H9 (cell line): Measurements from ENCODE around the gene PRPF40A. TPM values are rescaled to one million over a fixed set of nuclear protein-coding genes. Genes with fewer than 3 reads are reported as not detected.

Source experiments
- DNase-seq: peaks from one replicate; pipeline ENCODE4 v3.0.0-alpha.2; 2017
- H2AFZ ChIP-seq: one replicate; pipeline ENCODE4 v1.6.1; 2013; ENCODE audit warnings: mild to moderate bottlenecking, low read length, control low read depth, moderate library complexity
- H2AK5ac ChIP-seq: 2 replicates; pipeline ENCODE4 v1.6.1; 2013; ENCODE audit warnings: low read length, control low read depth, mixed read lengths; ENCODE audit not compliant: insufficient read length
- H2BK120ac ChIP-seq: one replicate; pipeline ENCODE4 v1.6.1; 2013; ENCODE audit warnings: low read depth, mild to moderate bottlenecking, low read length, control low read depth, inconsistent platforms; ENCODE audit not compliant: poor library complexity, severe bottlenecking
- H2BK12ac ChIP-seq: 2 replicates; pipeline ENCODE4 v1.6.1; 2013; ENCODE audit warnings: low read length, control low read depth, mixed read lengths, low read depth; ENCODE audit not compliant: insufficient read length
- H2BK15ac ChIP-seq: 2 replicates; pipeline ENCODE4 v1.6.1; 2013; ENCODE audit warnings: low read depth, low read length, control low read depth
- H2BK20ac ChIP-seq: one replicate; pipeline ENCODE4 v1.6.1; 2013; ENCODE audit warnings: low read depth, mild to moderate bottlenecking, low read length, control low read depth, inconsistent platforms; ENCODE audit not compliant: poor library complexity, severe bottlenecking
- H2BK5ac ChIP-seq: 2 replicates; pipeline ENCODE4 v1.6.1; 2013; ENCODE audit warnings: low read length, control low read depth, mixed read lengths; ENCODE audit not compliant: insufficient read length
- H3K14ac ChIP-seq: 2 replicates; pipeline ENCODE4 v1.6.1; 2013; ENCODE audit warnings: low read length, control low read depth; ENCODE audit not compliant: insufficient read depth
- H3K18ac ChIP-seq: 2 replicates; pipeline ENCODE4 v1.6.1; 2013; ENCODE audit warnings: low read depth, mild to moderate bottlenecking, mixed read lengths, low read length, control low read depth; ENCODE audit not compliant: insufficient read length
- H3K23ac ChIP-seq: 2 replicates; pipeline ENCODE4 v1.6.1; 2013; ENCODE audit warnings: low read length, control low read depth, mixed read lengths, low read depth; ENCODE audit not compliant: insufficient read length
- H3K23me2 ChIP-seq: 2 replicates; pipeline ENCODE4 v1.6.1; 2013; ENCODE audit warnings: low read depth, mild to moderate bottlenecking, mixed read lengths, low read length, control low read depth; ENCODE audit not compliant: insufficient read length, poor library complexity, severe bottlenecking
- H3K27ac ChIP-seq: 2 replicates; pipeline ENCODE4 v1.5.1; 2013; ENCODE audit warnings: low read length, control low read depth, mixed read lengths, low read depth; ENCODE audit not compliant: insufficient read length
- H3K27me3 ChIP-seq: 2 replicates; pipeline ENCODE4 v1.6.1; 2013; ENCODE audit warnings: low read length, control low read depth, inconsistent platforms; ENCODE audit not compliant: insufficient read depth
- H3K4ac ChIP-seq: 2 replicates; pipeline ENCODE4 v1.6.1; 2013; ENCODE audit warnings: low read depth, mild to moderate bottlenecking, control low read depth, inconsistent platforms, low read length, moderate library complexity
- H3K4me1 ChIP-seq: 2 replicates; pipeline ENCODE4 v1.6.1; 2013; ENCODE audit warnings: low read length, control low read depth, inconsistent platforms; ENCODE audit not compliant: insufficient read depth
- H3K4me2 ChIP-seq: 2 replicates; pipeline ENCODE4 v1.6.1; 2013; ENCODE audit warnings: low read length, control low read depth, mixed read lengths; ENCODE audit not compliant: insufficient read length, insufficient read depth
- H3K56ac ChIP-seq: 2 replicates; pipeline ENCODE4 v1.6.1; 2013; ENCODE audit warnings: low read depth, mild to moderate bottlenecking, mixed read lengths, low read length, control low read depth; ENCODE audit not compliant: insufficient read length
- H3K79me1 ChIP-seq: 2 replicates; pipeline ENCODE4 v1.6.1; 2013; ENCODE audit warnings: low read depth, mild to moderate bottlenecking, moderate library complexity, low read length, control low read depth, inconsistent platforms; ENCODE audit not compliant: insufficient read depth, poor library complexity, severe bottlenecking
- H3K79me2 ChIP-seq: 2 replicates; pipeline ENCODE4 v1.6.1; 2013; ENCODE audit warnings: low read length, control low read depth, inconsistent platforms; ENCODE audit not compliant: insufficient read depth
- H3K9ac ChIP-seq: 2 replicates; pipeline ENCODE4 v1.6.1; 2013; ENCODE audit warnings: low read length, control low read depth, mixed read lengths; ENCODE audit not compliant: insufficient read length; ENCODE audit errors: extremely low read depth
- H3K9me3 ChIP-seq: one replicate; pipeline ENCODE4 v1.6.1; 2013; ENCODE audit warnings: low read depth, low read length, inconsistent platforms; ENCODE audit not compliant: control insufficient read depth
- H3T11ph ChIP-seq: one replicate; pipeline ENCODE4 v1.6.1; 2013; ENCODE audit warnings: mild to moderate bottlenecking, low read length, control low read depth, inconsistent platforms
- H4K20me1 ChIP-seq: one replicate; pipeline ENCODE4 v1.6.1; 2013; ENCODE audit not compliant: control insufficient read depth, insufficient read length, insufficient read depth
- H4K5ac ChIP-seq: 2 replicates; pipeline ENCODE4 v1.6.1; 2013; ENCODE audit warnings: low read depth, mild to moderate bottlenecking, mixed read lengths, low read length, control low read depth; ENCODE audit not compliant: insufficient read length
- H4K8ac ChIP-seq: replicated peaks from 2 replicates; pipeline ENCODE4 v1.6.1; 2013; ENCODE audit warnings: low read length, control low read depth, mixed read lengths, low read depth; ENCODE audit not compliant: insufficient read length
- H4K91ac ChIP-seq: 2 replicates; pipeline ENCODE4 v1.6.1; 2013; ENCODE audit warnings: low read depth, mild to moderate bottlenecking, moderate library complexity, mixed read lengths, low read length, control low read depth; ENCODE audit not compliant: insufficient read length
- H3K27ac Mint-ChIP-seq, 3 experiments: 2 replicates in 2 of 3; 3 replicates in 1 of 3; pipeline ENCODE4 v1.8.0; 2020 to 2021; ENCODE audit warnings: mixed read lengths in 3 of 3, mild to moderate bottlenecking in 1 of 3, moderate library complexity in 1 of 3
- H3K27me3 Mint-ChIP-seq: 2 replicates; pipeline ENCODE4 v1.8.0; 2021; ENCODE audit warnings: low read depth, mild to moderate bottlenecking, moderate library complexity, mixed read lengths
- H3K36me3 Mint-ChIP-seq, 3 experiments: 2 replicates in 2 of 3; 3 replicates in 1 of 3; pipeline ENCODE4 v1.8.0; 2020 to 2021; ENCODE audit warnings: low read depth in 3 of 3, mixed read lengths in 3 of 3; ENCODE audit not compliant: insufficient read depth in 1 of 3
- H3K4me1 Mint-ChIP-seq, 2 experiments: 2 replicates each; pipeline ENCODE4 v1.8.0; 2020; ENCODE audit warnings: mixed read lengths in 2 of 2
- H3K4me3 Mint-ChIP-seq, 2 experiments: 2 replicates in 1 of 2; 3 replicates in 1 of 2; pipeline ENCODE4 v1.8.0; 2020 to 2021; ENCODE audit warnings: mild to moderate bottlenecking in 2 of 2, mixed read lengths in 2 of 2, moderate library complexity in 1 of 2
- H3K9me3 Mint-ChIP-seq, 2 experiments: 2 replicates in 1 of 2; 3 replicates in 1 of 2; pipeline ENCODE4 v1.8.0; 2020; ENCODE audit warnings: mild to moderate bottlenecking in 2 of 2, mixed read lengths in 2 of 2, moderate library complexity in 1 of 2
- WGBS: extraction: QIAGEN DNeasy Blood & Tissue Kit; methylation state at CpG from one replicate; pipeline ENCODE4 v1.1.7; 2013; ENCODE audit warnings: missing lambda C conversion rate, low lambda C conversion rate, mixed read lengths; ENCODE audit not compliant: insufficient read length; ENCODE audit errors: extremely low coverage; 5-methylcytosine and 5-hydroxymethylcytosine counted together
- total RNA-seq: library from RNA; stranded (reverse); gene quantifications from 2 replicates; pipeline ENCODE4 v1.2.1, GENCODE V29; 2021
- TF ChIP-seq, protein P1 (sequence below): fragments of 200-600 bp; sonication (generic); conservative IDR thresholded peaks from 3 replicates; pipeline ENCODE4 v1.8.0; 2021; ENCODE audit warnings: antibody characterized with exemption, mild to moderate bottlenecking

The PRPF40A gene
- total RNA-seq, 1 experiment from 2014 or later, result 158 TPM

DNA sequence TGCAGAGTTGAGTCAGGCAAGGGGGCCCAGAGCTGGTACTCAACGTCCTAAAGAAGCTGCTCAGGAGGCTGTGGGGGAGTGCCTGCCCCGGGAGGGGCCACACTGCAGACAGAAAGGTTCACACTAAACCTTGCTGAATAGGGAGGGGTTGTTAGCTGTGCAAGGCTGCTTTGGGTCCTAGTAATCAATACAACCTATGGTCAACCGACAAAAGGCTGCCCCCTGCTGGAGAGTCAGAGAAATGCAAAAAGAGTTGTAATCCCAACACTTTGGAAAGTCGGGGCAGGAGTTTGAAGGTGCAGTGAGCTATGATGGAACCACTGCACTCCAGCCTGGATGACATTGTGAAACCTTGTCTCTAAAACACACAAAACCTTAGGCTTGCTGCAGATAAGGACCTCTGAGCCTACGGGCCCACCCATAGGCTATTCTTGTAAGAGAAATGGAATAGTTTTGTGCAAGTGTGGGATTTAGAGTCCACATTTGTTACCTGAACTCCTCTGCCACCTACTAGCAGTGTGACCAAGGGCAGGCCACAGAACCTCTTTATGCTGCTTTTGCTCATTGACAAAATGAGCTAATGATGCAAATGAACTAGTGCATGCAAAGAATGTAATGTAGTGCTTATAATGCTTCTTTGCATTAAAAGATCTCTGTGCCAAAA is 81.5 kb downstream of the PRPF40A start:
- Histone ChIP-seq H4K91ac (no peak overlapping the region), H2BK20ac (no peak overlapping the region), H2BK5ac (no peak overlapping the region), H2BK15ac (no peak overlapping the region), H3K23me2 (no peaks in the 10 kb centered on the region), H3K56ac (no peak overlapping the region), H3K79me2 (no peaks in the 10 kb centered on the region), H3K4ac (no peak overlapping the region), H3K23ac (no peak overlapping the region), H3K4me1 (no peaks in the 10 kb centered on the region), H3K9me3 (no peaks in the 10 kb centered on the region), H3K79me1 (no peaks in the 10 kb centered on the region), H3K27me3 (no peaks in the 10 kb centered on the region), H4K20me1 (no peaks in the 10 kb centered on the region), H3K14ac (no peak overlapping the region), H2AK5ac (no peak overlapping the region), H2BK120ac (no peak overlapping the region), H4K5ac (no peak overlapping the region), H2BK12ac (no peak overlapping the region), H3K27ac (no peak overlapping the region), H4K8ac (no peak overlapping the region), H3K4me2 (no peak overlapping the region), H3K18ac (no peak overlapping the region), H2AFZ (no peak overlapping the region), H3K9ac (no peak overlapping the region), H3T11ph (no peak overlapping the region)
- no peak overlapping the region for H3K4me3 Mint-ChIP-seq
- peaks cover 35 to 55% (median 55%) of the 10 kb centered on the region in 3 experiments; a peak in 6 of 7 replicates for H3K36me3 Mint-ChIP-seq
- no CpG with 5 or more reads among the region's 5 CpGs for WGBS
- H3K4me1 Mint-ChIP-seq, result no peaks in the 10 kb centered on the region
- no peak overlapping the region for H3K27ac Mint-ChIP-seq
- no peaks in the 10 kb centered on the region for H3K27me3 Mint-ChIP-seq
- TF ChIP-seq, protein P1, sequence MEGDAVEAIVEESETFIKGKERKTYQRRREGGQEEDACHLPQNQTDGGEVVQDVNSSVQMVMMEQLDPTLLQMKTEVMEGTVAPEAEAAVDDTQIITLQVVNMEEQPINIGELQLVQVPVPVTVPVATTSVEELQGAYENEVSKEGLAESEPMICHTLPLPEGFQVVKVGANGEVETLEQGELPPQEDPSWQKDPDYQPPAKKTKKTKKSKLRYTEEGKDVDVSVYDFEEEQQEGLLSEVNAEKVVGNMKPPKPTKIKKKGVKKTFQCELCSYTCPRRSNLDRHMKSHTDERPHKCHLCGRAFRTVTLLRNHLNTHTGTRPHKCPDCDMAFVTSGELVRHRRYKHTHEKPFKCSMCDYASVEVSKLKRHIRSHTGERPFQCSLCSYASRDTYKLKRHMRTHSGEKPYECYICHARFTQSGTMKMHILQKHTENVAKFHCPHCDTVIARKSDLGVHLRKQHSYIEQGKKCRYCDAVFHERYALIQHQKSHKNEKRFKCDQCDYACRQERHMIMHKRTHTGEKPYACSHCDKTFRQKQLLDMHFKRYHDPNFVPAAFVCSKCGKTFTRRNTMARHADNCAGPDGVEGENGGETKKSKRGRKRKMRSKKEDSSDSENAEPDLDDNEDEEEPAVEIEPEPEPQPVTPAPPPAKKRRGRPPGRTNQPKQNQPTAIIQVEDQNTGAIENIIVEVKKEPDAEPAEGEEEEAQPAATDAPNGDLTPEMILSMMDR, result peak; percentile 85
- no peaks in the 10 kb centered on the region for H3K9me3 Mint-ChIP-seq
- peak; percentile 74 for DNase-seq
